Mammary epithelial cell (primary cell): ENCODE measurements around the gene ATP6V1C2.

Source experiments
- CTCF ChIP-seq, 2 donors: IDR thresholded peaks in 1 of 2; conservative IDR thresholded peaks in 1 of 2; 2 replicates each; pipeline ENCODE4 v1.5.1; 2011 to 2012; ENCODE audit warnings: inconsistent platforms in 2 of 2, low read length in 2 of 2, mild to moderate bottlenecking in 2 of 2, control low read depth in 1 of 2, low read depth in 1 of 2; ENCODE audit not compliant: insufficient read depth in 1 of 2; ENCODE audit errors: extremely low read depth in 1 of 2
- EZH2 ChIP-seq: IDR thresholded peaks from 2 replicates; pipeline ENCODE4 v1.6.1; 2012; ENCODE audit warnings: low read length, inconsistent platforms, borderline replicate concordance

GRCh38 chr2:10755621-10756020 lies 34.2 kb downstream of the ATP6V1C2 start:
- TF ChIP-seq CTCF (conservative IDR thresholded peaks at IDR 0.05 in 1 of 2, IDR thresholded peaks at IDR 0.05 in 1 of 2; ENCODE audit: extremely low read depth in 1 of 2, insufficient read depth in 1 of 2, low read depth in 1 of 2, low read length in 2 of 2): no peak
- TF ChIP-seq EZH2: no peak
